ENCODE measurements around the gene CDKAL1.

- TF ChIP-seq EZH2phosphoT487 (IDR thresholded peaks at IDR 0.05; ENCODE audit: low read depth) = no peak
- TF ChIP-seq CTCF (IDR thresholded peaks at IDR 0.05; ENCODE audit: low read depth, low read length) = no peak
Observed at GRCh38 chr6:20802596-20802995, 268.3 kb downstream of the CDKAL1 start.
